NCI-H226 (cell line): ENCODE measurements around the gene NFKB1.

Experiments used
- DNase-seq: peaks from one replicate; pipeline ENCODE4 v3.0.0-alpha.2; 2015

NFKB1 gene

GRCh38 chr4:102632241-102633065 lies 131.3 kb downstream of the NFKB1 start:
- DNase-seq = no peak

GRCh38 chr4:102633100-102633499 lies 131.9 kb downstream of the NFKB1 start:
- no peak for DNase-seq

GRCh38 chr4:102637391-102637790 lies 136.2 kb downstream of the NFKB1 start:
- DNase-seq = no peak

GRCh38 chr4:102638621-102639020 lies 137.5 kb downstream of the NFKB1 start:
- DNase-seq = peak; percentile 53

- no peak for DNase-seq
These were observed 138.4 kb downstream of the NFKB1 start for GRCh38 chr4:102639598-102639997.

GRCh38 chr4:102640669-102641068 lies 139.5 kb downstream of the NFKB1 start:
- peak; percentile 47 for DNase-seq

- no peak for DNase-seq
These were observed 140.6 kb downstream of the NFKB1 start for GRCh38 chr4:102641793-102642192.

GRCh38 chr4:102642631-102643298 lies 141.6 kb downstream of the NFKB1 start:
- peak; percentile 63 for DNase-seq

GRCh38 chr4:102647117-102647516 lies 146.0 kb downstream of the NFKB1 start:
- no peak for DNase-seq

GRCh38 chr4:102657206-102657605 lies 156.0 kb downstream of the NFKB1 start:
- no peak for DNase-seq

- peak; percentile 56 for DNase-seq
These were observed 161.9 kb downstream of the NFKB1 start for GRCh38 chr4:102663073-102663472.

- no peak for DNase-seq
These were observed 164.4 kb downstream of the NFKB1 start for GRCh38 chr4:102665527-102665926.
